HG03108 (cell line): ENCODE measurements around the gene SPATA6L.
A peak's percentile ranks its signal among the peaks of the same experiment; 100 is the strongest.

Experiments used
- ATAC-seq: cut with Tn5 transposase; IDR thresholded peaks from one replicate; pipeline ENCODE4 v1.9.1; 2021; ENCODE audit warnings: moderate library complexity; ENCODE audit not compliant: unreplicated experiment

The SPATA6L gene

GRCh38 chr9:4666042-4666699 is at the start of gene SPATA6L:
TSS of gene SPATA6L (minus strand) at chr9:4666480. CDS start at chr9:4666250, 230 bp downstream.
- no peak for ATAC-seq

GRCh38 chr9:4714266-4715016 is 48.2 kb upstream of the SPATA6L start:
- no peak for ATAC-seq

GRCh38 chr9:4713849-4714248 is 47.6 kb upstream of the SPATA6L start:
- ATAC-seq: no peak

GRCh38 chr9:4709380-4709779 is 43.1 kb upstream of the SPATA6L start:
- ATAC-seq: no peak

- ATAC-seq: no peak
Observed at GRCh38 chr9:4706971-4707622, 40.8 kb upstream of the SPATA6L start.

- ATAC-seq: no peak
Observed at GRCh38 chr9:4706021-4706420, 39.7 kb upstream of the SPATA6L start.

- no peak for ATAC-seq
Observed at GRCh38 chr9:4704129-4704528, 37.8 kb upstream of the SPATA6L start.

GRCh38 chr9:4701526-4701925 is 35.2 kb upstream of the SPATA6L start:
- ATAC-seq: no peak

GRCh38 chr9:4700932-4701331 is 34.7 kb upstream of the SPATA6L start:
- ATAC-seq: no peak

GRCh38 chr9:4700091-4700490 is 33.8 kb upstream of the SPATA6L start:
- no peak for ATAC-seq

- no peak for ATAC-seq
Observed at GRCh38 chr9:4691795-4692194, 25.5 kb upstream of the SPATA6L start.

- ATAC-seq: peak; percentile 40
Observed at GRCh38 chr9:4690144-4690543, 23.9 kb upstream of the SPATA6L start.

- ATAC-seq: peak; percentile 55
Observed at GRCh38 chr9:4689687-4690104, 23.4 kb upstream of the SPATA6L start.

- no peak for ATAC-seq
Observed at GRCh38 chr9:4689021-4689420, 22.7 kb upstream of the SPATA6L start.

GRCh38 chr9:4686584-4686983 is 20.3 kb upstream of the SPATA6L start:
- ATAC-seq: no peak

- ATAC-seq: no peak
Observed at GRCh38 chr9:4686112-4686511, 19.8 kb upstream of the SPATA6L start.

GRCh38 chr9:4684820-4685219 is 18.5 kb upstream of the SPATA6L start:
- ATAC-seq: no peak

GRCh38 chr9:4680750-4681149 is 14.5 kb upstream of the SPATA6L start:
- no peak for ATAC-seq

GRCh38 chr9:4680173-4680525 is 13.9 kb upstream of the SPATA6L start:
- ATAC-seq: peak; percentile 3

- peak; percentile 94 for ATAC-seq
Observed at GRCh38 chr9:4679268-4680172, 13.2 kb upstream of the SPATA6L start, which contains the start of gene CDC37L1. TSS of gene CDC37L1 (plus strand) at chr9:4679569. CDS start at chr9:4679768, 199 bp downstream.
